Activated T-cell treated with anti-CD3 and anti-CD28 coated beads, Interleukin-2, amount 50 U/mL, for 4 hours (primary cell): ENCODE data around the gene IGF2R. TPM values are rescaled to one million over a fixed set of nuclear protein-coding genes. Genes with fewer than 3 reads are reported as not detected.
A peak's percentile ranks its signal among the peaks of the same experiment; 100 is the strongest.

Experiments used
- ATAC-seq, 2 donors: fragments of 200-7000 bp; cut with Tn5 transposase; one replicate each; pipeline ENCODE4 v1.10.0; 2021
- DNase-seq: peaks from one replicate; pipeline ENCODE4 v3.0.0-alpha.2; 2020
- H3K27me3 Mint-ChIP-seq: one replicate; pipeline ENCODE4 v1.8.0; 2021; ENCODE audit warnings: low read depth, mixed read lengths
- H3K36me3 Mint-ChIP-seq: one replicate; pipeline ENCODE4 v1.8.0; 2022; ENCODE audit warnings: mixed read lengths; ENCODE audit not compliant: insufficient read depth
- H3K4me1 Mint-ChIP-seq: one replicate; pipeline ENCODE4 v1.8.0; 2021; ENCODE audit warnings: low read depth, mixed read lengths
- H3K4me3 Mint-ChIP-seq: one replicate; pipeline ENCODE4 v1.8.0; 2021; ENCODE audit warnings: mild to moderate bottlenecking, moderate library complexity, mixed read lengths
- H3K9me3 Mint-ChIP-seq: one replicate; pipeline ENCODE4 v1.8.0; 2021; ENCODE audit warnings: mixed read lengths
- total RNA-seq, 3 donors: library from RNA; stranded (reverse); gene quantifications; one replicate each; pipeline ENCODE4 v1.2.1, GENCODE V29; 2021

The IGF2R gene
- total RNA-seq, 3 donors from 2014 or later, result 44.9 to 65.3 (median 58.2) TPM

- Mint-ChIP-seq H3K4me1 (peaks cover 10% of the 10 kb centered on the region), H3K36me3 (peaks cover 47% of the 10 kb centered on the region), H3K4me3 (no peak overlapping the region), H3K27me3 (no peaks in the 10 kb centered on the region), H3K9me3 (no peaks in the 10 kb centered on the region)
- DNase-seq (no peak), ATAC-seq (no peak)
Observed at GRCh38 chr6:160041608-160042007, 72.7 kb downstream of the IGF2R start.

- Mint-ChIP-seq H3K9me3 (no peaks in the 10 kb centered on the region), H3K27me3 (no peaks in the 10 kb centered on the region), H3K4me1 (peaks cover 10% of the 10 kb centered on the region), H3K36me3 (peaks cover 52% of the 10 kb centered on the region), H3K4me3 (no peak overlapping the region)
- ATAC-seq (no peak), DNase-seq (no peak)
Observed at GRCh38 chr6:160042014-160042773, 73.3 kb downstream of the IGF2R start.

- H3K9me3 Mint-ChIP-seq, result no peaks in the 10 kb centered on the region
- peaks cover 54% of the 10 kb centered on the region for H3K36me3 Mint-ChIP-seq
- no peak for ATAC-seq
- H3K4me3 Mint-ChIP-seq, result no peak overlapping the region
- no peaks in the 10 kb centered on the region for H3K27me3 Mint-ChIP-seq
- peaks cover 10% of the 10 kb centered on the region for H3K4me1 Mint-ChIP-seq
- no peak for DNase-seq
Observed at GRCh38 chr6:160042788-160043301, 74.0 kb downstream of the IGF2R start.

- H3K4me3 Mint-ChIP-seq, result no peak overlapping the region
- peaks cover 62% of the 10 kb centered on the region for H3K36me3 Mint-ChIP-seq
- H3K4me1 Mint-ChIP-seq, result peaks cover 4% of the 10 kb centered on the region
- no peak for ATAC-seq
- no peaks in the 10 kb centered on the region for H3K9me3 Mint-ChIP-seq
- DNase-seq, result no peak
- no peaks in the 10 kb centered on the region for H3K27me3 Mint-ChIP-seq
Observed at GRCh38 chr6:160043784-160044183, 74.9 kb downstream of the IGF2R start.

GRCh38 chr6:160044687-160045086 is 75.8 kb downstream of the IGF2R start:
- peaks cover 67% of the 10 kb centered on the region for H3K36me3 Mint-ChIP-seq
- H3K4me3 Mint-ChIP-seq, result no peak overlapping the region
- H3K9me3 Mint-ChIP-seq, result no peaks in the 10 kb centered on the region

GRCh38 chr6:160048471-160048870 is 79.6 kb downstream of the IGF2R start:
- Mint-ChIP-seq H3K4me3 (no peak overlapping the region), H3K27me3 (no peaks in the 10 kb centered on the region), H3K4me1 (peaks cover 19% of the 10 kb centered on the region)

More at GRCh38 chr6:160044687-160045086, 75.8 kb downstream of the IGF2R start:
- H3K4me1 Mint-ChIP-seq, result peaks cover under 1% of the 10 kb centered on the region
- DNase-seq (no peak), ATAC-seq (no peak)
- no peaks in the 10 kb centered on the region for H3K27me3 Mint-ChIP-seq

GRCh38 chr6:160049346-160049745 is 80.5 kb downstream of the IGF2R start:
- H3K27me3 Mint-ChIP-seq, result no peaks in the 10 kb centered on the region
- ATAC-seq (no peak), DNase-seq (no peak)
- peaks cover 19% of the 10 kb centered on the region for H3K4me1 Mint-ChIP-seq
- no peaks in the 10 kb centered on the region for H3K9me3 Mint-ChIP-seq
- H3K36me3 Mint-ChIP-seq, result peaks cover 80% of the 10 kb centered on the region
- no peak overlapping the region for H3K4me3 Mint-ChIP-seq

More at GRCh38 chr6:160048471-160048870, 79.6 kb downstream of the IGF2R start:
- ATAC-seq, result no peak
- H3K9me3 Mint-ChIP-seq, result no peaks in the 10 kb centered on the region
- DNase-seq, result no peak
- peaks cover 77% of the 10 kb centered on the region for H3K36me3 Mint-ChIP-seq

- peaks cover 77% of the 10 kb centered on the region for H3K36me3 Mint-ChIP-seq
- ATAC-seq (no peak), DNase-seq (no peak)
- no peaks in the 10 kb centered on the region for H3K27me3 Mint-ChIP-seq
- no peak overlapping the region for H3K4me3 Mint-ChIP-seq
- peaks cover 19% of the 10 kb centered on the region for H3K4me1 Mint-ChIP-seq
- H3K9me3 Mint-ChIP-seq, result no peaks in the 10 kb centered on the region
Observed at GRCh38 chr6:160050022-160050421, 81.1 kb downstream of the IGF2R start.

- H3K9me3 Mint-ChIP-seq, result no peaks in the 10 kb centered on the region
- no peak for DNase-seq
- H3K36me3 Mint-ChIP-seq, result peaks cover 65% of the 10 kb centered on the region
- no peak overlapping the region for H3K4me3 Mint-ChIP-seq
- H3K27me3 Mint-ChIP-seq, result no peaks in the 10 kb centered on the region
- H3K4me1 Mint-ChIP-seq, result peaks cover 19% of the 10 kb centered on the region
- peak in 1 of 2 donors; percentile 46 for ATAC-seq
Observed at GRCh38 chr6:160051390-160051789, 82.5 kb downstream of the IGF2R start.

- no peaks in the 10 kb centered on the region for H3K9me3 Mint-ChIP-seq
- peaks cover 61% of the 10 kb centered on the region for H3K36me3 Mint-ChIP-seq
- no peaks in the 10 kb centered on the region for H3K27me3 Mint-ChIP-seq
- no peak for ATAC-seq
- peaks cover 19% of the 10 kb centered on the region for H3K4me1 Mint-ChIP-seq
- no peak overlapping the region for H3K4me3 Mint-ChIP-seq
- DNase-seq, result no peak
Observed at GRCh38 chr6:160054271-160054670, 85.4 kb downstream of the IGF2R start.

GRCh38 chr6:160054913-160055312 is 86.0 kb downstream of the IGF2R start:
- Mint-ChIP-seq H3K36me3 (peaks cover 58% of the 10 kb centered on the region), H3K4me1 (peaks cover 16% of the 10 kb centered on the region), H3K9me3 (no peaks in the 10 kb centered on the region), H3K27me3 (no peaks in the 10 kb centered on the region), H3K4me3 (no peak overlapping the region)
- no peak for DNase-seq
- no peak for ATAC-seq

- DNase-seq (no peak), ATAC-seq (no peak)
- H3K4me3 Mint-ChIP-seq, result no peak overlapping the region
- peaks cover 55% of the 10 kb centered on the region for H3K36me3 Mint-ChIP-seq
- H3K27me3 Mint-ChIP-seq, result no peaks in the 10 kb centered on the region
- no peaks in the 10 kb centered on the region for H3K9me3 Mint-ChIP-seq
- peaks cover 14% of the 10 kb centered on the region for H3K4me1 Mint-ChIP-seq
Observed at GRCh38 chr6:160055378-160055777, 86.5 kb downstream of the IGF2R start.

GRCh38 chr6:160055813-160056212 is 86.9 kb downstream of the IGF2R start:
- no peak for DNase-seq
- H3K36me3 Mint-ChIP-seq, result peaks cover 55% of the 10 kb centered on the region
- H3K4me1 Mint-ChIP-seq, result peaks cover 10% of the 10 kb centered on the region

GRCh38 chr6:160057080-160057479 is 88.2 kb downstream of the IGF2R start:
- Mint-ChIP-seq H3K9me3 (no peaks in the 10 kb centered on the region), H3K36me3 (peaks cover 53% of the 10 kb centered on the region), H3K27me3 (no peaks in the 10 kb centered on the region), H3K4me3 (no peak overlapping the region), H3K4me1 (peaks cover 2% of the 10 kb centered on the region)
- ATAC-seq (peak in 1 of 2 donors; percentile 41), DNase-seq (no peak)

More at GRCh38 chr6:160055813-160056212, 86.9 kb downstream of the IGF2R start:
- Mint-ChIP-seq H3K4me3 (no peak overlapping the region), H3K27me3 (no peaks in the 10 kb centered on the region), H3K9me3 (no peaks in the 10 kb centered on the region)
- no peak for ATAC-seq

- no peak for DNase-seq
- Mint-ChIP-seq H3K36me3 (peaks cover 48% of the 10 kb centered on the region), H3K4me1 (no peaks in the 10 kb centered on the region), H3K9me3 (no peaks in the 10 kb centered on the region), H3K27me3 (no peaks in the 10 kb centered on the region), H3K4me3 (no peak overlapping the region)
- no peak for ATAC-seq
Observed at GRCh38 chr6:160058603-160059215, 89.8 kb downstream of the IGF2R start.
